ENCODE measurements around the gene MYBPC1.
"Not testable (repeated sequence)": the region's sequence is repeated elsewhere in the genome, so short reads cannot be mapped to it uniquely, and the experiment has no call there.

Gene MYBPC1

DNA sequence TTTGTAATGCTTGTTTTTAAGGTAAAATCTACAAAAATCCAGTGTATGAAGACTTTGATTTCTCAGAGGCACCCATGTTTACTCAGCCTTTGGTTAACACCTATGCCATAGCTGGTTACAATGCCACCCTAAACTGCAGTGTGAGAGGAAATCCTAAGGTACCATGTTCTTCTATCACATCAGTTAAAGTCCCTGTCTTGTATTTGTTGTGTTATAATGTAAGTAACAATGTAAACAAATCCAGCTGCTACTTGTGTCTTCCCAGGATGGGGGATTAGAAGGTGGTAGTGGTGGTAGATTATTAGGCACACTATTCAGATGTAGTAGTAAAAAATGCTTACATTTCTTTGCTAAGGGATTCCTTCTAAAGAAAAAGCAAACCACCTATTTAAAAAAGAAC lies 83.3 kb downstream of the MYBPC1 start:
- DNase-seq (ENCODE audit: insufficient read length, low spot score) (no peak), FAIRE-seq (no peak)
- TF ChIP-seq, protein P1, sequence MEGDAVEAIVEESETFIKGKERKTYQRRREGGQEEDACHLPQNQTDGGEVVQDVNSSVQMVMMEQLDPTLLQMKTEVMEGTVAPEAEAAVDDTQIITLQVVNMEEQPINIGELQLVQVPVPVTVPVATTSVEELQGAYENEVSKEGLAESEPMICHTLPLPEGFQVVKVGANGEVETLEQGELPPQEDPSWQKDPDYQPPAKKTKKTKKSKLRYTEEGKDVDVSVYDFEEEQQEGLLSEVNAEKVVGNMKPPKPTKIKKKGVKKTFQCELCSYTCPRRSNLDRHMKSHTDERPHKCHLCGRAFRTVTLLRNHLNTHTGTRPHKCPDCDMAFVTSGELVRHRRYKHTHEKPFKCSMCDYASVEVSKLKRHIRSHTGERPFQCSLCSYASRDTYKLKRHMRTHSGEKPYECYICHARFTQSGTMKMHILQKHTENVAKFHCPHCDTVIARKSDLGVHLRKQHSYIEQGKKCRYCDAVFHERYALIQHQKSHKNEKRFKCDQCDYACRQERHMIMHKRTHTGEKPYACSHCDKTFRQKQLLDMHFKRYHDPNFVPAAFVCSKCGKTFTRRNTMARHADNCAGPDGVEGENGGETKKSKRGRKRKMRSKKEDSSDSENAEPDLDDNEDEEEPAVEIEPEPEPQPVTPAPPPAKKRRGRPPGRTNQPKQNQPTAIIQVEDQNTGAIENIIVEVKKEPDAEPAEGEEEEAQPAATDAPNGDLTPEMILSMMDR (IDR thresholded peaks at IDR 0.05; ENCODE audit: insufficient read depth, missing control alignments), result no peak

GRCh38 chr12:101680240-101680639 lies 85.5 kb downstream of the MYBPC1 start:
- FAIRE-seq (no peak), DNase-seq (ENCODE audit: insufficient read length, low spot score) (no peak)
- TF ChIP-seq, protein P1 (IDR thresholded peaks at IDR 0.05; ENCODE audit: insufficient read depth, missing control alignments), result no peak

DNA sequence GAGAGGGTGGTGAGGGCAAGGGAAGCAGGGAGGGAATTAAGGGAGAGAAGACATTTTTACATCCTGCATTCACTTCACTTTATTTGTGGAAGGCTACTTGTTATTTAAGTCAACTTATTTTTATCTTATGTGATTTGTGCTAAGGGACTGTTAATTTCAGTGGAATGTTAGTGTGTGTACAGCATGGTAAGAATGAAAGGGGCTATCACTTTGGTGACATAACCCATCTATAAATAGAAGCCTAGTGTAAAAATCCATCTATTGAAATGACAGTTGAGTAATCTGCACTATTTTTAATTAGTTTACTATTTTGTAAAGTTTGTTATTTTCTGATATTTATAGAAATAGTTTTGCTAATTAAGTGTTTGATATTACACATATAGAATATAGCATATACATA lies 85.9 kb downstream of the MYBPC1 start:
- FAIRE-seq (no peak), DNase-seq (ENCODE audit: insufficient read length, low spot score) (no peak)
- TF ChIP-seq, protein P1 (IDR thresholded peaks at IDR 0.05; ENCODE audit: insufficient read depth, missing control alignments), result no peak

GRCh38 chr12:101681627-101682026 lies 86.9 kb downstream of the MYBPC1 start:
- DNase-seq (ENCODE audit: insufficient read length, low spot score); FAIRE-seq: not testable (repeated sequence)

GRCh38 chr12:101685092-101685491 lies 90.3 kb downstream of the MYBPC1 start:
- TF ChIP-seq, protein P1 (IDR thresholded peaks at IDR 0.05; ENCODE audit: insufficient read depth, missing control alignments), result no peak
- FAIRE-seq (no peak), DNase-seq (ENCODE audit: insufficient read length, low spot score) (no peak)

DNA sequence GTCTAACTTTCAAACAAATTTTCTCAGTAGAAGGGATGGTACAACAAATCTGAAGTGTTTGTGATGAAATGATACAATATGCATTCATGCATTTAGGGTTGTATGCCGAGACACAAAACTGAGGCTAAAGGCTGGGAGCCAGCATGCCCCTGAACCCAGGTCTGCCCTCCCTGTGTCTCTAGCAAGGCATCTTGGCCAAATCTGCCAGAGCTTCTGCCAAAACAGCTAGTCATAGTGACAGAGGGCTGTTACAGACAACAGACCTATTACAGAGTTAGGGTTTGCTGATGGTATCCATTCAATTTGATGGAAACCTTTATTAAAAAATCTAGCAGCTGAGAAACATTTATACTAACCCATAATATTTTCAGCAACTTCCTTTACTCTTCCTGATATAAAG lies 91.4 kb downstream of the MYBPC1 start:
- DNase-seq (ENCODE audit: insufficient read length, low spot score), result no peak
- TF ChIP-seq, protein P1 (IDR thresholded peaks at IDR 0.05; ENCODE audit: insufficient read depth, missing control alignments), result no peak
- no peak for FAIRE-seq

DNA sequence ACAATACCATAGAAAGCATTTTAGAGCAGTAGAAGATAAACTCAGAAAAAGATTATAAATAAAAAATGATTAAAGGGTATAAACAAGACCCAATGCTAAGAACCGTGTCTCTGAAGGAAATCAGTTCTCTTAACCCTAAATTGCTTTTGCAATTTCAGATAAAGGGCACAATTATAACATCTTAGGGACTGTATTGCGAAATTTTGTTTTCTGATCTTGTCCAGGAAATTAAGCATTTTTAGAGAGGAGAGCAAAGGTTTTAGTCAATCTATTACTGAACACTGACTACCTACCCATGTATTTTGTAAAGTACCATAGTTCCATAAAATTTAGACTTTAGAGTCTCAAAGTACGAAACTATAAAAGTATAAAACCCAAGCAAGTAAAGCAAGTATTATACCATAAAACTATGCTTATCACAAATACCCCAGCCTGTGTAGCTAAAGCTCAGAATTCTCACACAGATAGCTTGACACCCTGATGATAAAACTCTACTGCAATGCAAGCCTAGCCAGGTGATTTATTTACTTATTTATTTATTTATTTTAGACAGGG lies 95.8 kb downstream of the MYBPC1 start:
- TF ChIP-seq, protein P1 (IDR thresholded peaks at IDR 0.05; ENCODE audit: insufficient read depth, missing control alignments), result no peak
- DNase-seq (ENCODE audit: insufficient read length, low spot score) (no peak), FAIRE-seq (no peak)

Data from D721Med (cell line).